HFF-Myc (cell line): ENCODE results near the gene MCF2L2.
"Not testable (repeated sequence)": the region's sequence is repeated elsewhere in the genome, so short reads cannot be mapped to it uniquely, and the experiment has no call there.

ENCODE experiments used
- DNase-seq: peaks from one replicate; pipeline ENCODE4 v3.0.0-alpha.2; 2011; ENCODE audit warnings: low read depth; ENCODE audit errors: extremely low read depth
- H3K4me3 ChIP-seq: replicated peaks from 2 replicates; pipeline ENCODE4 v1.5.1; 2011; ENCODE audit warnings: low read depth, mild to moderate bottlenecking, control low read depth, low read length
- CTCF ChIP-seq: IDR thresholded peaks from 2 replicates; pipeline ENCODE4 v1.5.1; 2012; ENCODE audit warnings: mild to moderate bottlenecking, low read depth, low read length, control low read depth; ENCODE audit errors: missing control alignments

MCF2L2 gene

GRCh38 chr3:183434992-183435391, 6.6 kb upstream of the MCF2L2 start:
- no peak for TF ChIP-seq CTCF
- DNase-seq, result no peak
- no peak overlapping the region for H3K4me3 ChIP-seq

DNA sequence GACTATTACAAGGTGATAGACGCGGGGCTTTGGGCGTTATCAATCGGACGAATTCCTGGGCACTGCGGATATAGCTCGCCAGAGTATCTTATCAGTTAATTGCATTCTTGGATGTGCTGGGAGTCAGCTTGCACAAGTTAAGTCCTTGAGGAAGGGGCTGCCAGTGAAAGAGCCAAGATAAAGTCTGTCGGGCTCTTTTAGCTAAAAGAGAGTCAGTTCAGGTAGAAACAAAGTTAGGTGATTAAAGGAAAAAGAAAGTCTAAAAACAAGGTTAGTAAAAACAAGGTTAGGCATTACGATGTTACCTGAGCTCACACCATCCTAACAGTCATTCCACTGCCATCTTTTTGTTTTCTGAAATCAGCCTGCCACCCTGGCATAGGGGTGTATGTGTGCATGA, 6.1 kb upstream of the MCF2L2 start:
- no peak overlapping the region for H3K4me3 ChIP-seq

GRCh38 chr3:183430325-183430957, 2.0 kb upstream of the MCF2L2 start:
- no peak for DNase-seq

More for the DNA sequence above, 6.1 kb upstream of the MCF2L2 start:
- TF ChIP-seq CTCF, result no peak
- no peak for DNase-seq

GRCh38 chr3:183427876-183428446, 458 bp downstream of the MCF2L2 start:
- DNase-seq, result no peak
- H3K4me3 ChIP-seq, result peak overlapping the region; percentile 52

More at GRCh38 chr3:183430325-183430957, 2.0 kb upstream of the MCF2L2 start:
- TF ChIP-seq CTCF, result no peak
- no peak overlapping the region for H3K4me3 ChIP-seq

GRCh38 chr3:183427196-183427875, 1.1 kb downstream of the MCF2L2 start:
- DNase-seq, result no peak
- peak overlapping the region; percentile 52 for H3K4me3 ChIP-seq
- no peak for TF ChIP-seq CTCF

More at GRCh38 chr3:183427876-183428446, 458 bp downstream of the MCF2L2 start:
- no peak for TF ChIP-seq CTCF

DNA sequence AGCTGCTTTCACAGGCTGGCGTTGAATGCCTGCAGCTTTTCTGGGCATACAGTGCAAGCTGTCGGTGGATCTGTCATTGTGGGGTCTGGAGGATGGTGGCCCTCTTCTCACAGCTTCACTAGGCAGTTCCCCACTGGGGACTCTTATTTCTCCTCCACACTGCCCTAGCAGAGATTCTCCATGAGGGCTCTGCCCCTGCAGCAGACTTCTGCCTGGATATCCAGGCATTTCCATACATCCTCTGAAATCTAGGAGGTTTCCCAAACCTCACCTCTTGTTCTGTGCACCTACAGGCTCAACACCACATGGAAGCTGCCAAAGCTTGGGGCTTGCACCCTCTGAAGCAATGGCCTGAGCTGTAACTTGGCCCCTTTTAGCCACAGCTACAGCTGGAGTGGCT, 9.6 kb downstream of the MCF2L2 start:
- H3K4me3 ChIP-seq, DNase-seq: not testable (repeated sequence)

DNA sequence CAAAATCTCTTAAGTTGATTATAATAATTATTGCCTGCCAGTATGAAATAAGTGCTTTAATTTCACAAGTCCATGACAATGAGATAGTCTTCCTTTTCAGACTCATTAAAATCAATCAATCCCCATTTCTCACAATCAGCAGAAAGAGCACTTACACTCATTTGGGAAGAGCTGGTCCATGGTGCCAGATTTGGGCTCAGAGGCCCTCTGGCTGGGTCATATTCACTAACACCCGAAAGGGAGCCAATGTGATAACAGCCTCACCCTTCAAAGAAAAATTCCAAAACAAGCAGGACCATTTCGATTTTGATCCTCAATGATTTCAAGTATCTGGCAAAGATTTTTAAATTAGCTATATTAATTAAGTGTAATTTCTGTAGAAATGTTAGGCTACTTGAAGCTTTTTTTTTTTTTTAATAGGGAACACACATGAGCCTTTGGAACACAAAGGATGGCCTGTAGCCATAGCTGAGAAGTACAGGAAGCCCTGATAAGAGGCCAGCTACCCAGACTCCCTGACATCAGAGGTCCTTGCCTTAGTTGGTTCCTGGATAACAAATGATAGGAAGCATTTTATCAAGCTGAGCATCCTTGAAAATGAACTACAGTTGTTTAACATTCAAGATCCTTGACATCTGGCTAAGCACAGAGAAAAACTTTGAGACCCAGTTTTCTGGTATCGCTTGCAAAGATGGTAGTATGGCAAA, 17.1 kb downstream of the MCF2L2 start:
- TF ChIP-seq CTCF, result no peak
- no peak overlapping the region for H3K4me3 ChIP-seq
- DNase-seq, result no peak
